Lung (tissue), 12 donors: Measurements from ENCODE around the gene CAMK2N1. TPM values are rescaled to one million over a fixed set of nuclear protein-coding genes. Genes with fewer than 3 reads are reported as not detected.

Experiments
- ATAC-seq: fragments of 200-7000 bp; cut with Tn5 transposase; one replicate; pipeline ENCODE4 v1.9.1; 2020; ENCODE audit warnings: moderate number of reproducible peaks; ENCODE audit not compliant: insufficient read depth, low FRiP score
- DNase-seq, 3 donors: peaks; one replicate each; pipeline ENCODE4 v3.0.0-alpha.2; 2013 to 2017
- H3K27ac ChIP-seq, 2 donors: one replicate each; pipeline ENCODE4 v1.5.1; 2013; ENCODE audit warnings: mild to moderate bottlenecking in 2 of 2, moderate library complexity in 2 of 2, control low read depth in 1 of 2, inconsistent platforms in 1 of 2, low read depth in 1 of 2, low read length in 1 of 2
- H3K27me3 ChIP-seq, 3 donors: one replicate each; pipeline ENCODE4 v1.5.1; 2013; ENCODE audit warnings: low read length in 2 of 3; ENCODE audit not compliant: control insufficient read depth in 3 of 3, insufficient read depth in 3 of 3
- H3K36me3 ChIP-seq, 4 donors: one replicate each; pipeline ENCODE4 v1.5.1; 2013; ENCODE audit warnings: low read length in 4 of 4, mild to moderate bottlenecking in 1 of 4, moderate library complexity in 1 of 4; ENCODE audit not compliant: control insufficient read depth in 4 of 4, insufficient read depth in 4 of 4
- H3K4me1 ChIP-seq, 5 donors: one replicate each; pipeline ENCODE4 v1.5.1; 2013; ENCODE audit warnings: low read length in 5 of 5, mild to moderate bottlenecking in 2 of 5, moderate library complexity in 1 of 5; ENCODE audit not compliant: control insufficient read depth in 5 of 5, insufficient read depth in 5 of 5
- H3K4me3 ChIP-seq: one replicate; pipeline ENCODE4 v1.5.1; 2013; ENCODE audit warnings: mild to moderate bottlenecking, control low read depth, moderate library complexity
- H3K9ac ChIP-seq, 2 donors: one replicate each; pipeline ENCODE4 v1.5.1; 2013; ENCODE audit warnings: low read length in 2 of 2, control low read depth in 1 of 2; ENCODE audit not compliant: insufficient read depth in 1 of 2
- H3K9me3 ChIP-seq, 4 donors: one replicate each; pipeline ENCODE4 v1.5.1; 2013; ENCODE audit warnings: low read length in 3 of 4, mild to moderate bottlenecking in 1 of 4, moderate library complexity in 1 of 4; ENCODE audit not compliant: control insufficient read depth in 4 of 4, insufficient read depth in 3 of 4
- CTCF ChIP-seq: IDR thresholded peaks from 2 replicates; pipeline ENCODE4 v1.5.1; 2012; ENCODE audit warnings: mild to moderate bottlenecking; ENCODE audit errors: control extremely low read depth, extremely low read depth
- WGBS, 2 donors: extraction: QIAGEN DNeasy Blood & Tissue Kit; methylation state at CpG; one replicate each; pipeline ENCODE4 v1.1.7; 2013; 5-methylcytosine and 5-hydroxymethylcytosine counted together
- polyA plus RNA-seq, 2 donors: library from polyadenylated mRNA; stranded (reverse); fragments of 200-250 nt; gene quantifications; one replicate each; pipeline ENCODE4 v1.2.1, GENCODE V29; 2013
- total RNA-seq, 2 donors: library from RNA; depleted of rRNA in 1 of 2; stranded (reverse); fragments of >200 nt in 1 of 2; gene quantifications; one replicate each; pipeline ENCODE4 v1.2.1, GENCODE V29; 2014 to 2021
- donor health status: control.
- donor health status: control.
- donor health status: Bipolar disorder and iron deficiency.
- donor health status: healthy.
- donor health status: DM: yes; HTN: yes; CAD: no.

Gene CAMK2N1
- total and polyA plus RNA-seq, 4 donors, result 6.5 to 44.3 (median 28.3) TPM

GRCh38 chr1:20480951-20481617 is 4.9 kb downstream of the CAMK2N1 start:
- Histone ChIP-seq H3K4me3 (no peak overlapping the region), H3K9ac (no peak overlapping the region), H3K27ac (no peak overlapping the region), H3K4me1 (peaks cover 0 to 67% (median 16%) of the 10 kb centered on the region in 5 donors), H3K36me3 (no peaks in the 10 kb centered on the region), H3K27me3 (peaks cover 0 to 49% (median 10%) of the 10 kb centered on the region in 3 donors), H3K9me3 (peaks cover 0 to 4% (median 0%) of the 10 kb centered on the region in 4 donors)
- ATAC-seq (no peak), DNase-seq (no peak)
- WGBS, 2 donors, result 44 to 60% methylated on average over 7 of the region's 7 CpGs
- no peak for TF ChIP-seq CTCF

- Histone ChIP-seq H3K36me3 (no peaks in the 10 kb centered on the region), H3K27ac (no peak overlapping the region), H3K9me3 (peaks cover 0 to 6% (median 0%) of the 10 kb centered on the region in 4 donors), H3K4me1 (peaks cover 0 to 68% (median 16%) of the 10 kb centered on the region in 5 donors), H3K9ac (peak overlapping the region in 1 of 2 donors; percentile 15), H3K4me3 (no peak overlapping the region), H3K27me3 (peaks cover 0 to 46% (median 10%) of the 10 kb centered on the region in 3 donors)
- no peak for ATAC-seq
- WGBS, 2 donors, result 60 to 80% methylated on average over 10 of the region's 10 CpGs
- no peak for TF ChIP-seq CTCF
- DNase-seq, result peak in 1 of 3 donors; percentile 50
These were observed 5.6 kb downstream of the CAMK2N1 start for GRCh38 chr1:20480243-20480944.

GRCh38 chr1:20479840-20480239 is 6.2 kb downstream of the CAMK2N1 start:
- TF ChIP-seq CTCF, result no peak
- H3K36me3 ChIP-seq, result no peaks in the 10 kb centered on the region
- 75 to 83% methylated on average over 4 of the region's 4 CpGs for WGBS, 2 donors
- ATAC-seq, result no peak
- peak overlapping the region in 1 of 2 donors; percentile 15 for H3K9ac ChIP-seq
- H3K27ac ChIP-seq, result no peak overlapping the region
- peaks cover 0 to 46% (median 10%) of the 10 kb centered on the region in 3 donors for H3K27me3 ChIP-seq
- peaks cover 0 to 68% (median 16%) of the 10 kb centered on the region in 5 donors for H3K4me1 ChIP-seq
- H3K4me3 ChIP-seq, result no peak overlapping the region
- DNase-seq, result no peak
- peaks cover 0 to 6% (median 0%) of the 10 kb centered on the region in 4 donors for H3K9me3 ChIP-seq
